Fibroblast of skin of abdomen (primary cell): ENCODE measurements around the gene DENND1B.
"Not testable (repeated sequence)": the region's sequence is repeated elsewhere in the genome, so short reads cannot be mapped to it uniquely, and the experiment has no call there.

Experiments used
- DNase-seq: peaks from one replicate; pipeline ENCODE4 v3.0.0-alpha.2; 2013

DENND1B gene

GRCh38 chr1:197621761-197622160, 153.5 kb downstream of the DENND1B start:
- DNase-seq, result no peak

- DNase-seq, result no peak
Measured at GRCh38 chr1:197620714-197621163, 154.5 kb downstream of the DENND1B start.

DNA sequence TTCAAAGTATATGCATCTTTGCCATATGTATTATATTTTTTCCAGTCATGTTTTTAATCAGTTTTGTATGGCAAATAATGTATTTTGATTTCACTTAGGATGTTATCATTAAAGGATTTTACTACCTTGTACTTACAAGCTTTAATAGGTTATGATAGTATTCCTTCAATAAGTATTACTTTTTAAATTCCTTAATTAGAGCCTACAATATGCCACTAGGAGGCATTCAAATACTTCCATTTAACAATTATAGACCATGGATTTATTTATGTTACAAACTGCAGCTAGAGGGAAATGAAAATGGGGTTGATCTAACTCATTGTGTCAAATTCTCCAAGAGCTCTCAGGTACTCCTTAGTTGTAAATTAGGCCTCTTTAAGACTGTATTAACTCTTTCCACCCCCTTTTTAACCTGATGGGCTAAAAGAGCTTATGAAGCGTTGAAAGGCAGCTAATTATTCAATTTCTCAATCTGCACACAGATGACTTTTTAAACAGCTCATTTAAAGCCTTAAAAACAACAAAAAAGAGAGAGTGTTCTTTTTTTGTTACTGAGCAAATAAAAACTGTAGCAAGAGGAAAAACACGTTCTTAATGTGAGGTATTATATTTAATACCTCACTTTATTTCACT, 156.2 kb downstream of the DENND1B start:
- peak; percentile 44 for DNase-seq

- DNase-seq, result peak; percentile 24
Measured at GRCh38 chr1:197618061-197618460, 157.2 kb downstream of the DENND1B start.

GRCh38 chr1:197615693-197616011, 159.6 kb downstream of the DENND1B start:
- no peak for DNase-seq

- peak; percentile 39 for DNase-seq
Measured at GRCh38 chr1:197614916-197615692, 160.2 kb downstream of the DENND1B start.

GRCh38 chr1:197606168-197606845, 169.0 kb downstream of the DENND1B start:
- DNase-seq, result no peak

DNA sequence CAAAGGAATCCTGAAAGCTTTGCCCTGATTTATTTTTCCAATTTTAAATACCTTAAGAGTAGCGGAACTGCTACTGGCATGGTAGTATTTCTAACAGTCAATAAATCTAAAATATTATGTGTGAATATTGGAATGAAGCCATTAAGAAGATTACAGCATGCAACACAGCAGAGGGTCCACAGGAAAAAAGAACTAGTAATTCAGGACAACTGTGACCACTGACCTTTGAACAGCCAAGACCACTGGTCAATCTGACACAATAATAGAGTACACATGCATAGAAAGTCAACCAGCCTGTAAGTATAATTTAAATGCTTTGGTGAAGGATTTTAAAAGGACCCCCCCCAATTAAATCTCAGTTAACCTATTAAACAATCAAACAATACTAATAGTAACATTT, 171.0 kb downstream of the DENND1B start:
- DNase-seq, result no peak

DNA sequence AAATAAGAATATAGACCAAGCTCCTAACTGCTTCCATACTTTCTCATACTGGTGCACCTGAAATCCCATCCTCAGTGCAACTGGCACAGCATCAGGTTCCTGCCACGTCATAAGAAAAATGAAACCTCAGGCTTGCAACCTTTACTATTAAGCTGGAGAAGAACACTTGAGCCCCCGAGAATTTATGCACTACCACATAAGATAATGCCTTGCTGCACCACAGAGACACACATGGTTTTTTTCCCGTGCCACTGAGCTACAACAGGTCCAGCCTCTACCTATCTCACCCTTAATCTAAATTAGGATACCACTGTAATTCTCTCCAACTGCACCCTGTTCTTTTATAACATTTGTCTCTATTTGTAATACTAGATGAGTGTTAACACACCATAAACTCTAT, 174.5 kb downstream of the DENND1B start:
- DNase-seq, result no peak

DNA sequence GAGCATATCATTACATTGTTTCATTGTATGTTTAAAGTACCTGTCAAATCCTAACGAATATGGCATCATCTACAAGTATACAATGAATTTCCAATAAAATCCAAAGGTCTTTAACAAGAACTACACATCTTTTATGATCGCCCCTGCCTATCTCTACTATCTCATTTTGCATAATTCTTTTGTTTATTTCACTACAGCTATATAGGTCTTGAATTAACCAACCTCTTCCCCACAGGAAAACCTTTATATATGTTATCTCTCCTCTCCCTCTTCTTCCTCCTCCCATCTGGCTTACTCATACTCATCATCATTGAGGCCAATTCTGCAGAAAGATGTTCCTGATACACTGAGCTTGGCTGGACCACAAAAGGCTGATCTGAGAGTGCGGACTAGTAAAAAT, 175.5 kb downstream of the DENND1B start:
- DNase-seq, result no peak

- no peak for DNase-seq
Measured at GRCh38 chr1:197598935-197599334, 176.3 kb downstream of the DENND1B start.

- no peak for DNase-seq
Measured at GRCh38 chr1:197595304-197595904, 179.9 kb downstream of the DENND1B start.

DNA sequence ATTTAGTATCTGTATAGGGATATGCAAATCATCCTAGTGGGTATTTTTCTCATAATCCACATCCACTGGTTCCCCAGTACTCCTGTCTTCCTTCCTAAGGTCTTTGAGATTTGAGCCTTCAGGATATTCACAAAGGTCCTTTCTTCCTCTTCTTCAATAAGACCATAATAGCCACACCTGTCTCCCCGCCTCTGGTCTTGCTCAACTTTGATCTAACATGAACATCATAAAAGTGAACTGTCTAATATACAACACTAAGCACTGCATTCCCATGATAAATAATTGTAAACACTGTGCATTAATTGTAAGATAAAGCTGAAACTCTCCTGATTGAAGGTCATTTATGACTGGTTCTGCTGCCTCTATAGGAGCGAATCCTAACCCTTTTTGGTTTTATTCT, 184.6 kb downstream of the DENND1B start:
- no peak for DNase-seq

GRCh38 chr1:197585809-197586208, 189.5 kb downstream of the DENND1B start:
- no peak for DNase-seq

- DNase-seq, result no peak
Measured at GRCh38 chr1:197577580-197577979, 197.7 kb downstream of the DENND1B start.

DNA sequence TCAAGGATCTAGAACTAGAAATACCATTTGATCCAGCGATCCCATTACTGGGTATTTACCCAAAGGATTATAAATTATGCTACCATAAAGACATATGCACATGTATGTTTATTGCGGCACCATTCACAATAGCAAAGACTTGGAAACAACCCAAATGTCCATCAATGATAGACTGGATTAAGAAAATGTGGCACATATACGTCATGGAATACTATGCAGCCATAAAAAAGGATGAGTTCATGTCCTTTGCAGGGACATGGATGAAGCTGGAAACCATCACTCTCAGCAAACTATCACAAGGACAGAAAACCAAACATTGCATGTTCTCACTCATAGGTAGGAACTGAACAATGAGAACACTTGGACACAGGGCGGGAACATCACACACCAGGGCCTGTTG, 199.7 kb downstream of the DENND1B start:
- DNase-seq, result not testable (repeated sequence)

DNA sequence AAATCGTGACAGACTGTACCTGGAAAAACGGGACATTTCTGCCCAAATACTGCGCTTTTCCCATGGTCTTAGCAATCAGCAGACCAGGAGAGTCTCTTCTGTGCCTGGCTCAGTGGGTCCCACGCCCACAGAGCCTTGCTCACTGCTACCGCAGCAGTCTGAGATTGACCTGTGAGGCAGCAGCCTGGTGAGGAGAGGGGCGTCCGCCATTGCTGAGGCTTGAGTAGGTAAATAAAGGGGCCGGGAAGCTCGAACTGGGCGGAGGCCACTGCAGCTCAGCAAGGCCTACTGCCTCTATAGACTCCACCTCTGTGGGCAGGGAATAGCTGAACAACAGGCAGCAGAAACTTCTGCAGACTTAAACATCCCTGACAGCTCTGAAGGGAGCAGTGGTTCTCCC, 203.1 kb downstream of the DENND1B start:
- no peak for DNase-seq

DNA sequence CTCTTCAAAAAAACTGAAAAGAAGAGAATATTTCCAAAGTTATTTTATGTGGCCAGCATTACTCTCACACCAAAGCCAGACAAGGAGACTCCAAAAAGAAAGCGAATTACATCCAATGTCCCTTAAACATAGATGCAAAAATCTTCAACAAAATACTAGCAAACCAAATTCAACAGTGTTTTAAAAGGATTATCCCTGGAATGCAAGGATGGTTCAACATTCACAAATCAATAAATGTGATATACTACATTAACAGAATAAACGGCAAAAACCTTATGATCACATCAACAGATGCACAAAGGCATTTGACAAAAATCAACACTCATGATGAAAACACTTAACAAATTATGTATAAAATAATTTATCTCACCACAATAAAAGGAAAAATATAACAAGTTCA, 207.8 kb downstream of the DENND1B start:
- DNase-seq, result no peak

GRCh38 chr1:197561041-197561440, 214.2 kb downstream of the DENND1B start:
- no peak for DNase-seq

DNA sequence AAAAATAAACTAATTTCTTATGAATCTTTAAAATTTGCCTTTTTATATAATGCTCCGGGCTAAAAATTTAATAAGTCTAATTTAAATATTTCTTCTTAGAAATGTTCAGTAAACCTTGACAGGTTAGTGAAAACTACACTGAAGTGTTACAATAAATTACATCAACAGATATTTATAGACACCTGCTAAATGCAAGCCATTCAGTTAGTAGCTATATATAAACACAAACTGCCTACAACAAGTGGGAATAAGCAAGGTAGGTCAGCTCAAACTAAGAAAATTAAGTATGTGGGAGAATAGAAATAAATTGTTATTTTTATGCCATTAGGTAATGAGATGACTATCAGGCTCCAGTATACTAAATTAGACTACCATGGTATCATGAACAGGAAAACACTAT, 215.6 kb downstream of the DENND1B start:
- no peak for DNase-seq

DNA sequence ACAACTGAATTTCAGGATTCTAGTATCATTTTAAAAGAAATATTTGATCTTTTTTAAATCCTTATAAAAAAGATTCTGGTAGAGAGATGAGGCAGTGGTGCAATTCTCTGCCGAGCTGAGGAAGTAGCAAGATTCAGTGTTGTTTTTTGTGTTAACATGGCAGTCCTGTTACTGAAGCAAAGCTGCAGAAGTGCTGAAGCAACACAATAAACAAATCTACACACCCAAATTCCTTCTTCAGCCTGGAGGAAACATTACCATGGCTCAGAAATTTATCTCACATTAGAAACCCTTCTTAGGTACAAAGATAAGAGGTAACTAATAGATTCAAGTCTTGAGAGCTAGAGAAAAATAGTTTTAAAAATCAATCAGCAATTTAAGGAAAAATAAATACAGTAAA, 216.0 kb downstream of the DENND1B start:
- no peak for DNase-seq

GRCh38 chr1:197557302-197557701, 218.0 kb downstream of the DENND1B start:
- DNase-seq, result peak; percentile 30

DNA sequence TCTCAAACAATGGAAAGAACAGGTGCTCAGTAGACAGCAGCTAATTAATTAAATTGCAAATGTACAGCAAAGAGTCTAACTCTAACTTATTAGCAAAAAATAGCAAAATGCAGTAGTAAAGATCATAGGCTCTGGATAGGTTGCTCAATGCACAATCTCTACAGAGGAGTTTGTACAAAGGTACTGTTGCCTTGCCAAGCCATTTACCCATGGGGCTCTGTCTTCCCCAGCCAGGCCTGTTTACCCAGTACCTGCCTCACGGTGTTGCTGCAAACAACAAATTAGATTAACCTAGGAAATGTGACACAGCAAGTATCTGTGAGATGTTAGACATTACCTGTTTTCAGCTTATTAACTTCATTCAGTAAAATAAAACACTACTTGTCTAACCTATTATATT, 222.0 kb downstream of the DENND1B start:
- no peak for DNase-seq
